M059J (cell line): ENCODE measurements around the gene SLC6A2. TPM values are rescaled to one million over a fixed set of nuclear protein-coding genes. Genes with fewer than 3 reads are reported as not detected.
"Not testable (repeated sequence)": the region's sequence is repeated elsewhere in the genome, so short reads cannot be mapped to it uniquely, and the experiment has no call there.

ENCODE experiments used
- DNase-seq: peaks from one replicate; pipeline ENCODE4 v3.0.0-alpha.2; 2012; ENCODE audit warnings: low read depth
- total RNA-seq: library from RNA; depleted of rRNA; stranded (reverse); fragments of >200 nt; shearing (Covaris generic); gene quantifications from 2 replicates; pipeline ENCODE4 v1.2.3, GENCODE V29; 2014; rRNA removed

The SLC6A2 gene
- total RNA-seq, result not detected in 2 replicates

DNA sequence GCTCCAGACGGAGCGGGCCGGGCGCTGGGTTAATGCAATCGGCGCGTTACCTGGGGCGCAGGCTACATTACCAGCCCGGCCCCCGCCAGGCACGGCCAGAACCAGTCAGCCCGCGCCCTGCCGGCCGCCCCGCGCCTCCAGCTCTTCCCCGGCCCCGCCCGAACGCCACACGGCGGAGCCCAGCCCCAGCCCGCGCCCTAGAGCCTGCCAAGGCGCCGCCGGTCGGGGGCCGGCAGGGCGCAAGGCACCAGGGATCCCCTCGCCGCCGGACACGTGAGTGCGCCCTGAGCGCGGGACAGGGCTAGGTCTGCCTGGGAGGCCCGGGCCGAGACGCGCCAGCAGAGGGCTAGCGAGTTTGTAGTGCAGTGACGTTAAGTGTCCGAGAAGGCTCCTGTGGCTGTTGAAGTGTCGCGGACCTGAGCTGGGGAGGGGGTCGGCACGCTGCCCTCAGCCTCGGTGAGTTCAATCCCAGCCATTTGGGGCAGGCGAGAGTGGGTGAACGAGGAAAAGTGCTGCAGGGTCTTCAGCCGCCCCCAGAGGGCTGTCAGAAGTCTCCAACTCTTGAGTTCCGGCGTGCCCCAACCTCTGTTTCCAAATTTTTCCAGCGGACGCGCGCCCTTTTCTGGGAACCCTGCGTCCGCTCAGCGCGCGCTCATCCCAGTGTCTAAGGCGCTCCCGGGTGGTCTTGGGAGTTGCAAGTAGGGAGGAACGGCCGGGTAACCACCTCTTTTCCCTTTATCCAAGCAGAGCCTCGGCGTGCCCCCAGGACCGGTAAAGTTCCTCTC, at the start of gene SLC6A2:
TSS of gene SLC6A2 (plus strand) at position 92 of the 785 bp plus-strand sequence. CDS start 707 bp downstream, outside the sequence.
- DNase-seq, result no peak

GRCh38 chr16:55613613-55614335, 42.0 kb upstream of the SLC6A2 start:
- no peak for DNase-seq

DNA sequence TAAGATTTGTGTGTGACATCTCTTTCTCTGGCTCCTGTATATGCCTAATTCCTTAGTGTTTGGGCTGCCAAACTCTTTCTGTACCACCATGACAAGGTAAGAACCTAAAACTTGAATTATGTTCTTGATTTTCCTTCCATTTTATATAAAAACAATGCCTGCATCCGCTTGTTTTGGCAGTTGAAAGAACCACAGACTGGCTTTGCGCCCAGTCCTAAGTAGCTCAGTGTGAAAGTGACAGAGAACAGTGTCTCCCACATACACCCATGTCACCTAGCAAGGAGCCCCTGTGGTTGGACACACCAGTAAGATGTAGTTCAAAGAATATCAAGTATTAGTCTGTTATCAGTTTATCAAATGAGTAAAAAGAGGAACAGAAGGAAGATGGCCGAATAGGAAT, 40.7 kb upstream of the SLC6A2 start:
- no peak for DNase-seq

DNA sequence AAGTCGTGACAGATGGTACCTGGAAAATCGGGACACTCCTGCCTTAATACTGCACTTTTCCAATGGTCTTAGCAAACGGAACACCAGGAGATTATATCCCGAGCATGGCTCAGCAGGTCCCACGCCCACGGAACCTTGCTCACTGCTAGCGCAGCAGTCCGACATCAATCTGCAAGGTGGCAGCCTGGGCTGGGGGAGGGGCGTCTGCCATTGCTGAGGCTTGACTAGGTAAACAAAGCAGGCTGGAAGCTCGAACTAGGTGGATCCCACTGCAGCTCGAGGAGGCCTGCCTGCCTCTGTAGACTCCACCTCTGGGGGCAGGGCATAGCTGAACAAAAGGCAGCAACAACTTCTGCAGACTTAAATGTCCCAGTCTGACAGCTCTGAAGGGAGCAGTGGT, 40.1 kb upstream of the SLC6A2 start:
- not testable (repeated sequence) for DNase-seq

- DNase-seq, result no peak
Measured at GRCh38 chr16:55621771-55622170, 34.0 kb upstream of the SLC6A2 start.

GRCh38 chr16:55622272-55622671, 33.5 kb upstream of the SLC6A2 start:
- DNase-seq, result no peak

GRCh38 chr16:55622930-55623561, 32.7 kb upstream of the SLC6A2 start:
- peak; percentile 83 for DNase-seq

GRCh38 chr16:55623640-55624039, 32.1 kb upstream of the SLC6A2 start:
- no peak for DNase-seq

DNA sequence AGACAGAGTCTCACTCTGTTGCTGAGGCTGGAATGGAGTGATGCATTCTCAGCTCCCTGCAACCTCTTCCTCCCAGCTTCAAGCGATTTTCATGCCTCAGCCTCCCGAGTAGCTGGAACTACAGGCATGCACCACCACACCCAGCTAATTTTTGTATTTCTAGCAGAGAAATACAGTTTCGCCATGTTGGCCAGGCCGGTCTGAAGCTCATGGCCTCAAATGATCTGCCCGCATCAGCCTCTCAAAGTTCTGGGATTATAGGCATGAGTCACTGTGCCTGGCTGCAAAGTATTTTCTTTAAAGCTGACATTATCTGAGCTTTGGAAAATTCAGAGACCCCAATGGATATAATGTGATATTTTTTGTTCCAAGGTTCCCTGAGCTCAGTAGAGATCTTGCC, 31.1 kb upstream of the SLC6A2 start:
- DNase-seq, result no peak

GRCh38 chr16:55625843-55626242, 29.9 kb upstream of the SLC6A2 start:
- DNase-seq, result no peak

GRCh38 chr16:55628306-55628968, 27.4 kb upstream of the SLC6A2 start:
- no peak for DNase-seq

DNA sequence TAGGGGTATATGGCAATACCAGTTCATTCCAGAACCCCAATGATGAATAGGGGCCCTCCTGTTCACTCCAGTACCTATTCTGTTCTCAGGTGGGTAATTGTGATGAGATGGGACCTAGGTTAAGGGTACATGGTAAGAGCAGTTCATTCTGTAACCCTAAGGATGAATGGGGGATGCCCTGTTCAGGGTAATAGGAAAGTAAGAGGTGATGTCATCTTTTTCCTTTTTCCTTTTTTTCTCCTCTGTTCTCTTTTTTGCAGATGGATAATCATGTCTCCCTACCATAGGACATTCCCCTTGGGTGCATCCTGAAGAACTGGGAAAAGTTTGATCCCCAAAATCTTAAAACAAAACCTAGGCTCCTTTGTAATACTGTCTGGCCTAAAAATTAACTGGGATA, 25.0 kb upstream of the SLC6A2 start:
- no peak for DNase-seq

GRCh38 chr16:55632259-55632658, 23.5 kb upstream of the SLC6A2 start:
- no peak for DNase-seq

DNA sequence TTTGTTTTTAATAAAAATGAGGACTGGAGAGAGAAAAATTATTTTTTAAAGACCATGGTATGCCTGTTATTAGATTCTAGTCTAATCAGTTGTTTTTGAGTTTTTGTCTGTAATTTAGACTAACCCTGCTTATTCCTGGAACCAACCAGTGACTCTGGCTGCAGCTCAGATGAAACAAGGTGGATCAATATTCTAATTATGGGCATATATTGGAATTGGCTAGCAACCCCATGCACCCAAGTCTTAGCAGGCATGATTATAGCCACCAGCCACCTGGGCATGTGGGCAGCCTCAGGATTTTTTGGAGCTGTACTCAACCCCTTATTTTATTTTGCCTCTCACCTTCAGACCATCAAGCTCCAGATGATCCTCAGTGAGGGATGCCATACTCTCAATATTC, 21.6 kb upstream of the SLC6A2 start:
- DNase-seq, result no peak

- DNase-seq, result no peak
Measured at GRCh38 chr16:55638256-55638655, 17.5 kb upstream of the SLC6A2 start.

GRCh38 chr16:55640701-55641327, 15.0 kb upstream of the SLC6A2 start:
- no peak for DNase-seq

GRCh38 chr16:55641430-55642056, 14.2 kb upstream of the SLC6A2 start:
- DNase-seq, result peak; percentile 29

DNA sequence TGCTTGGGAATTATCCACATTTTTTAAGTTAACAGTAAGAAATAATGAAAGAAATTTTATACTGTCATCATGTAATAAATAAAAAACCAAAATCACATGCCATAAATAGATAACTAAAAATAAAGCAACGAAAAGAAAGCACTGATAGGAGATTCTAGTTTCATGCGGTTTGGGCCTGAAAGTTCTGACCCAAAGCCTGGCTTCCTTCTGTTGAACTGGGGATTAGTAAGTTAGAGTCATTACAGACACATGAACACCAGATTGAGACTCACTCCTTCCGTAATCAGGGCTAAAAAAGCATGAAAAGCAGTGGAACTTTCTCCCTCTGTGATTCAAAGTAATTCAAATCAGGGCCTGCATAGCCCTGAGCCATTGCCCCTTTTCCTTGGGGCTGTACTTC, 13.2 kb upstream of the SLC6A2 start:
- DNase-seq, result no peak

- DNase-seq, result peak; percentile 25
Measured at GRCh38 chr16:55643161-55643970, 12.4 kb upstream of the SLC6A2 start.

GRCh38 chr16:55645986-55646385, 9.8 kb upstream of the SLC6A2 start:
- DNase-seq, result no peak
